PC-9 (cell line): Measurements from ENCODE around the gene FIBCD1. TPM values are rescaled to one million over a fixed set of nuclear protein-coding genes. Genes with fewer than 3 reads are reported as not detected.

ENCODE experiments used
- BruUV-seq: library from RNA; stranded (reverse); fragments of 400-500 nt; replicated peaks from 2 replicates; lab custom pipeline; 2021; lab: Mats Ljungman, UMichigan
- CTCF ChIA-PET: fragments of 300-600 bp; sonication (Branson Sonifier 250); formaldehyde crosslinking; loops from one replicate; lab custom pipeline; 2022; ENCODE audit warnings: antibody characterized with exemption; lab: Charles Lee
- POLR2A ChIA-PET: fragments of 300-600 bp; sonication (Branson Sonifier 250); formaldehyde crosslinking; loops from one replicate; lab custom pipeline; 2022; ENCODE audit warnings: antibody characterized with exemption; ENCODE audit not compliant: unreplicated experiment; lab: Charles Lee
- DNase-seq, 2 experiments: peaks; one replicate each; pipeline versions ENCODE4 v3.0.0 to v3.0.0-alpha.2; 2015 to 2022; ENCODE audit warnings: mixed read lengths in 1 of 2
- H2AFZ ChIP-seq: fragments of 200-600 bp; sonication (generic); 2 replicates; pipeline ENCODE4 v1.8.1; 2017; ENCODE audit warnings: antibody characterized with exemption
- H3F3A ChIP-seq: fragments of 200-600 bp; sonication (generic); 2 replicates; pipeline ENCODE4 v1.8.1; 2017; ENCODE audit warnings: antibody characterized with exemption, mild to moderate bottlenecking, low read depth; ENCODE audit not compliant: insufficient read depth
- H3K27ac ChIP-seq: fragments of 200-600 bp; sonication (generic); 2 replicates; pipeline ENCODE4 v1.6.1; 2016; ENCODE audit warnings: mixed run types
- H3K27me3 ChIP-seq: fragments of 200-600 bp; sonication (generic); 2 replicates; pipeline ENCODE4 v1.6.1; 2016; ENCODE audit warnings: low read depth, mixed run types; ENCODE audit not compliant: insufficient read depth
- H3K36me3 ChIP-seq: fragments of 200-600 bp; sonication (generic); 2 replicates; pipeline ENCODE4 v1.6.1; 2016; ENCODE audit warnings: low read depth, mixed run types
- H3K4me1 ChIP-seq: fragments of 200-600 bp; sonication (generic); replicated peaks from 2 replicates; pipeline ENCODE4 v1.6.1; 2016; ENCODE audit warnings: mixed run types; ENCODE audit not compliant: insufficient read depth
- H3K4me2 ChIP-seq: fragments of 200-600 bp; sonication (generic); 2 replicates; pipeline ENCODE4 v1.6.1; 2017; ENCODE audit warnings: mixed run types
- H3K4me3 ChIP-seq: fragments of 200-600 bp; sonication (generic); 2 replicates; pipeline ENCODE4 v1.6.1; 2016; ENCODE audit warnings: mixed run types
- H3K79me2 ChIP-seq: fragments of 200-600 bp; sonication (generic); 2 replicates; pipeline ENCODE4 v1.6.1; 2017; ENCODE audit warnings: low read depth, mixed run types
- H3K9me2 ChIP-seq: fragments of 200-600 bp; sonication (generic); 2 replicates; pipeline ENCODE4 v1.8.1; 2017; ENCODE audit warnings: mild to moderate bottlenecking; ENCODE audit not compliant: insufficient read depth
- H3K9me3 ChIP-seq: fragments of 200-600 bp; sonication (generic); 2 replicates; pipeline ENCODE4 v1.8.1; 2016; ENCODE audit warnings: low read depth; ENCODE audit not compliant: insufficient read depth
- H4K20me1 ChIP-seq: fragments of 200-600 bp; sonication (generic); 2 replicates; pipeline ENCODE4 v1.8.1; 2017; ENCODE audit not compliant: insufficient read depth
- EZH2 ChIP-seq: fragments of 200-600 bp; sonication (generic); IDR thresholded peaks from 2 replicates; pipeline ENCODE4 v1.8.0; 2017; ENCODE audit warnings: antibody characterized with exemption, low read depth
- intact Hi-C: fragments of 100-400 bp; cut with micrococcal nuclease; formaldehyde crosslinking; loops from one replicate; pipeline ENCODE4 v1.10.0; 2022; ENCODE audit not compliant: unreplicated experiment
- total RNA-seq: library from RNA; stranded (reverse); gene quantifications from 2 replicates; pipeline ENCODE4 v1.2.3, GENCODE V29; 2021
- TF ChIP-seq, protein P1 (sequence below): fragments of 200-600 bp; sonication (generic); conservative IDR thresholded peaks from 2 replicates; pipeline ENCODE4 v1.6.1; 2017; ENCODE audit warnings: mixed run types, antibody characterized with exemption, mild to moderate bottlenecking, moderate library complexity

FIBCD1 gene
- total RNA-seq, 1 experiment from 2014 or later: 2.7 TPM

GRCh38 chr9:130890124-130890523 lies 48.9 kb downstream of the FIBCD1 start:
- no peaks in the 10 kb centered on the region for H3K9me3 ChIP-seq
- H3K79me2 ChIP-seq: no peaks in the 10 kb centered on the region
- no TSS peak for BruUV-seq
- intact Hi-C loops: loop anchor here (5.0 kb wide), 1 partner anchor 107 kb away; no protein-coding TSS in a partner anchor
- no peak overlapping the region for H2AFZ ChIP-seq
- H3K4me3 ChIP-seq: no peak overlapping the region
- no peak overlapping the region for H3K4me2 ChIP-seq
- no peaks in the 10 kb centered on the region for H4K20me1 ChIP-seq
- POLR2A ChIA-PET: no interaction called here
- DNase-seq: no peak
- H3K27ac ChIP-seq: no peak overlapping the region
- no peaks in the 10 kb centered on the region for H3K27me3 ChIP-seq
- H3K36me3 ChIP-seq: no peaks in the 10 kb centered on the region
- H3K9me2 ChIP-seq: no peaks in the 10 kb centered on the region
- CTCF ChIA-PET: interaction anchor here (0.6 kb wide), 2 partner anchors 9 to 159 kb away, joined by 3 to 6 read pairs; no protein-coding TSS in a partner anchor
- no peaks in the 10 kb centered on the region for H3F3A ChIP-seq
- no peaks in the 10 kb centered on the region for H3K4me1 ChIP-seq
- TF ChIP-seq, protein P1, sequence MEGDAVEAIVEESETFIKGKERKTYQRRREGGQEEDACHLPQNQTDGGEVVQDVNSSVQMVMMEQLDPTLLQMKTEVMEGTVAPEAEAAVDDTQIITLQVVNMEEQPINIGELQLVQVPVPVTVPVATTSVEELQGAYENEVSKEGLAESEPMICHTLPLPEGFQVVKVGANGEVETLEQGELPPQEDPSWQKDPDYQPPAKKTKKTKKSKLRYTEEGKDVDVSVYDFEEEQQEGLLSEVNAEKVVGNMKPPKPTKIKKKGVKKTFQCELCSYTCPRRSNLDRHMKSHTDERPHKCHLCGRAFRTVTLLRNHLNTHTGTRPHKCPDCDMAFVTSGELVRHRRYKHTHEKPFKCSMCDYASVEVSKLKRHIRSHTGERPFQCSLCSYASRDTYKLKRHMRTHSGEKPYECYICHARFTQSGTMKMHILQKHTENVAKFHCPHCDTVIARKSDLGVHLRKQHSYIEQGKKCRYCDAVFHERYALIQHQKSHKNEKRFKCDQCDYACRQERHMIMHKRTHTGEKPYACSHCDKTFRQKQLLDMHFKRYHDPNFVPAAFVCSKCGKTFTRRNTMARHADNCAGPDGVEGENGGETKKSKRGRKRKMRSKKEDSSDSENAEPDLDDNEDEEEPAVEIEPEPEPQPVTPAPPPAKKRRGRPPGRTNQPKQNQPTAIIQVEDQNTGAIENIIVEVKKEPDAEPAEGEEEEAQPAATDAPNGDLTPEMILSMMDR: no peak
- no peak for TF ChIP-seq EZH2

DNA sequence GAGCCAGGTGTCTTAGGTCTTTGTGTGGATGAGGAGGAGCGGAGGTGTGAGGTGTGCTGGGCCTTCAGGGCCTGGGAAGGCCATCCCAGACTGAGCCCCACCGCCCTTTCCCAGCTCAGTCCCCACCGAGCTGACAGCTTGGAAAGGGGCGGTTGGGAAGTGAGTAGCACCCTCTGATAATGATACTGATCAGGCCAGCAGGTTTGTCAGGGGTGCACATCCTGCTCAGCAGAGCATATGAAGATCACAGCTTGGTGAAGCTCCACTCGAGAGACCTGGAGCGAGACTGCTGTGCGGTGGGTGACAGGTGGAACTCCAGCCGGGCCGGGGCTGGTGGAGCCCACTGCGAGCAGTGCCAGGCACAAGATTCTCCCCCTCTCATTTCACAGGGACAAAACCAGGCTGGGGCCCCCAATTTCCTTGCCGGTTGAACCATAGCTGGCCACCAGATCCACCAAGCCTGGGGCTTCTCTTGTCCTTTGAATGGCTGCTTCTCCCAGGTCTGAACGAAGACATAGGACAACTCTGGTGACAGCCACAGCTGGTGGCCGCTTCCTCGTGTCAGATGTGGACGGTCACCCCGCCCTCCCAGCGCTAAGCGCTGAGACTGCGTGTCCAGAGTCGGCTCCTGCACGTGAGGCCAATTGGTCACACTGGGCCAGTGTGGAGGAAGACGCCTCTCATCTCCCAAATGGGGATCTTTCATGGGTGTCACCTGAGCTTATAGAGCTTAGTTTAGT lies 50.7 kb downstream of the FIBCD1 start:
- no peak for DNase-seq
- BruUV-seq: no TSS peak
- H3K4me3 ChIP-seq: no peak overlapping the region
- ChIA-PET CTCF (interaction anchor here (0.6 kb wide), 1 partner anchor 914 kb away, joined by 4 read pairs; no protein-coding TSS in a partner anchor), POLR2A (no interaction called here)
- H3K27me3 ChIP-seq: no peaks in the 10 kb centered on the region
- no peak overlapping the region for H2AFZ ChIP-seq
- H3K9me3 ChIP-seq: no peaks in the 10 kb centered on the region
- H4K20me1 ChIP-seq: no peaks in the 10 kb centered on the region
- intact Hi-C loops: no loop called here
- no peaks in the 10 kb centered on the region for H3K36me3 ChIP-seq
- no peaks in the 10 kb centered on the region for H3K4me1 ChIP-seq
- H3K9me2 ChIP-seq: no peaks in the 10 kb centered on the region
- no peaks in the 10 kb centered on the region for H3K79me2 ChIP-seq
- TF ChIP-seq EZH2: no peak
- TF ChIP-seq, protein P1: no peak
- H3K27ac ChIP-seq: no peak overlapping the region
- no peak overlapping the region for H3K4me2 ChIP-seq
- H3F3A ChIP-seq: no peaks in the 10 kb centered on the region

GRCh38 chr9:130887494-130888144 lies 51.4 kb downstream of the FIBCD1 start:
- no peaks in the 10 kb centered on the region for H4K20me1 ChIP-seq
- no peak overlapping the region for H2AFZ ChIP-seq
- intact Hi-C loops: no loop called here
- H3K36me3 ChIP-seq: no peaks in the 10 kb centered on the region
- DNase-seq: no peak
- no peaks in the 10 kb centered on the region for H3F3A ChIP-seq
- H3K9me3 ChIP-seq: no peaks in the 10 kb centered on the region
- H3K4me2 ChIP-seq: no peak overlapping the region
- TF ChIP-seq, protein P1: no peak
- TF ChIP-seq EZH2: no peak
- H3K27ac ChIP-seq: no peak overlapping the region
- H3K4me1 ChIP-seq: no peaks in the 10 kb centered on the region
- ChIA-PET CTCF (no interaction called here), POLR2A (no interaction called here)
- no peaks in the 10 kb centered on the region for H3K27me3 ChIP-seq
- no peaks in the 10 kb centered on the region for H3K79me2 ChIP-seq
- H3K9me2 ChIP-seq: no peaks in the 10 kb centered on the region
- H3K4me3 ChIP-seq: no peak overlapping the region
- BruUV-seq: no TSS peak
